GM19395 (cell line): Measurements from ENCODE around the gene PROSER3.

Experiments
- ATAC-seq: cut with Tn5 transposase; IDR thresholded peaks from one replicate; pipeline ENCODE4 v1.9.1; 2021; ENCODE audit warnings: mild to moderate bottlenecking, moderate library complexity; ENCODE audit not compliant: unreplicated experiment

Gene PROSER3

GRCh38 chr19:35816846-35817245 is 58.9 kb downstream of the PROSER3 start:
- no peak for ATAC-seq

DNA sequence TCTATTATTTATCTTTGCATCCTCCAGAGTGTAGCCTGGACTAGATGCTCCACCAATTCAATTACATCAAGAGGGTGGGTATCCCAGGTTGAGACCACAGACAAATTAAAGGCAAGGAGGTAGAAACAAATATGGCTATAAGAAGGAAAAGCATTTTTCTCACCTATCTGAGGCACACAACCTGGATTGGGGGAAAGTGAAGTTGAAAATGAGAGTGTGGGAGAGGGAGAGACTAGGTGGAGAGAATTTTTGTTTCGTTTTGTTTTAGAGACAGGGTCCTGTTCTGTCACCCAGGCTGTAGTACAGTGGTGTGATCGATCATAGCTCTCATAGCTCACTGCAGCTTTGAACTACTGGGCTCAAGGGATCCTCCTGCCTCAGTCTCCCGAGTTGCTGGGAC is 60.5 kb downstream of the PROSER3 start:
- ATAC-seq: no peak
